Measurements from ENCODE around the gene TOP3B.

GRCh38 chr22:22024440-22024839 is 41.9 kb upstream of the TOP3B start:
- TF ChIP-seq ZSCAN18 (CRISPR knock-in tag; IDR thresholded peaks at IDR 0.05) (no peak), USF2 (CRISPR knock-in tag; IDR thresholded peaks at IDR 0.05) (no peak), GTF2I (CRISPR knock-in tag; conservative IDR thresholded peaks at IDR 0.05) (no peak), CTCF (IDR thresholded peaks at IDR 0.05) (no peak), HMGA2 (CRISPR knock-in tag; IDR thresholded peaks at IDR 0.05) (no peak), ZNF416 (CRISPR knock-in tag; IDR thresholded peaks at IDR 0.05) (no peak), GABPB1 (CRISPR knock-in tag; IDR thresholded peaks at IDR 0.05) (no peak), FOXP1 (CRISPR knock-in tag; IDR thresholded peaks at IDR 0.05; ENCODE audit: borderline replicate concordance) (no peak), ZNF121 (CRISPR knock-in tag; IDR thresholded peaks at IDR 0.05) (no peak), RELA (CRISPR knock-in tag; IDR thresholded peaks at IDR 0.05; ENCODE audit: borderline replicate concordance) (no peak), PRDM15 (CRISPR knock-in tag; IDR thresholded peaks at IDR 0.05) (no peak)
